B cell (primary cell): ENCODE results near the gene FRMPD1.

Experiments used
- CTCF ChIP-seq: fragments of 200-600 bp; IDR thresholded peaks from one replicate; pipeline ENCODE4 v1.8.0; 2022; ENCODE audit warnings: antibody characterized with exemption, mild to moderate bottlenecking
- EZH2 ChIP-seq: IDR thresholded peaks from 2 replicates; pipeline ENCODE4 v1.6.1; 2012; ENCODE audit warnings: borderline replicate concordance, low read depth, mild to moderate bottlenecking, moderate library complexity, low read length; ENCODE audit not compliant: insufficient read depth, poor library complexity, severe bottlenecking

GRCh38 chr9:37669232-37669631 is 18.5 kb downstream of the FRMPD1 start:
- TF ChIP-seq CTCF (no peak), EZH2 (no peak)
